GM19372 (cell line): Measurements from ENCODE around the gene MAP1B.
A peak's percentile ranks its signal among the peaks of the same experiment; 100 is the strongest.

Experiments
- ATAC-seq: cut with Tn5 transposase; IDR thresholded peaks from one replicate; pipeline ENCODE4 v1.9.1; 2021; ENCODE audit warnings: mild to moderate bottlenecking, low read depth, moderate library complexity; ENCODE audit not compliant: unreplicated experiment

Gene MAP1B

GRCh38 chr5:72185496-72186329, 78.4 kb downstream of the MAP1B start:
- no peak for ATAC-seq

GRCh38 chr5:72187388-72188075, 80.3 kb downstream of the MAP1B start:
- ATAC-seq = no peak

- ATAC-seq = no peak
These were observed 80.9 kb downstream of the MAP1B start for GRCh38 chr5:72188166-72188565.

GRCh38 chr5:72189146-72189545, 81.9 kb downstream of the MAP1B start:
- no peak for ATAC-seq

- ATAC-seq = no peak
These were observed 84.1 kb downstream of the MAP1B start for GRCh38 chr5:72191404-72191803.

- peak; percentile 91 for ATAC-seq
These were observed 87.6 kb downstream of the MAP1B start for GRCh38 chr5:72194846-72195245.

- no peak for ATAC-seq
These were observed 88.3 kb downstream of the MAP1B start for GRCh38 chr5:72195581-72195980.

GRCh38 chr5:72197393-72197792, 90.1 kb downstream of the MAP1B start:
- no peak for ATAC-seq

GRCh38 chr5:72199681-72200080, 92.4 kb downstream of the MAP1B start:
- no peak for ATAC-seq

GRCh38 chr5:72202331-72202825, 95.1 kb downstream of the MAP1B start:
- ATAC-seq = no peak

GRCh38 chr5:72203251-72203845, 96.1 kb downstream of the MAP1B start:
- no peak for ATAC-seq

- ATAC-seq = no peak
These were observed 97.7 kb downstream of the MAP1B start for GRCh38 chr5:72204946-72205345.

GRCh38 chr5:72205431-72206009, 98.2 kb downstream of the MAP1B start:
- no peak for ATAC-seq

- ATAC-seq = no peak
These were observed 98.9 kb downstream of the MAP1B start for GRCh38 chr5:72206160-72206559.

- no peak for ATAC-seq
These were observed 99.7 kb downstream of the MAP1B start for GRCh38 chr5:72206994-72207393.

- no peak for ATAC-seq
These were observed 101.2 kb downstream of the MAP1B start for GRCh38 chr5:72208324-72208926.

GRCh38 chr5:72209147-72210115, 102.2 kb downstream of the MAP1B start:
- ATAC-seq = no peak

GRCh38 chr5:72210888-72211678, 103.8 kb downstream of the MAP1B start:
- ATAC-seq = no peak

- no peak for ATAC-seq
These were observed 104.9 kb downstream of the MAP1B start for GRCh38 chr5:72212171-72212570.
